RWPE2 (cell line): ENCODE data around the gene ANKAR.

Source experiments
- ATAC-seq: fragments of 200-7000 bp; cut with Tn5 transposase; 3 replicates; pipeline ENCODE4 v1.9.1; 2021; ENCODE audit warnings: low read depth
- DNase-seq: peaks from one replicate; pipeline ENCODE4 v3.0.0-alpha.2; 2020; ENCODE audit warnings: low spot score
- H3K27ac ChIP-seq: fragments of 450-650 bp; 2 replicates; pipeline ENCODE4 v1.5.1; 2017; ENCODE audit warnings: mild to moderate bottlenecking; ENCODE audit not compliant: poor library complexity, severe bottlenecking
- H3K27me3 ChIP-seq: fragments of 250-450 bp; sonication (Bioruptor Pico); 2 replicates; pipeline ENCODE4 v1.5.1; 2021; ENCODE audit warnings: mild to moderate bottlenecking, moderate library complexity; ENCODE audit not compliant: insufficient read depth, poor library complexity, severe bottlenecking
- H3K36me3 ChIP-seq: fragments of 250-450 bp; sonication (Bioruptor Pico); 2 replicates; pipeline ENCODE4 v1.5.1; 2020; ENCODE audit warnings: low read depth, mild to moderate bottlenecking, moderate library complexity
- H3K4me1 ChIP-seq: fragments of 250-450 bp; sonication (Bioruptor Pico); 2 replicates; pipeline ENCODE4 v1.5.1; 2021; ENCODE audit warnings: mild to moderate bottlenecking, moderate library complexity; ENCODE audit not compliant: insufficient read depth, poor library complexity, severe bottlenecking
- H3K4me3 ChIP-seq: fragments of 250-450 bp; sonication (Bioruptor Pico); 2 replicates; pipeline ENCODE4 v1.5.1; 2021; ENCODE audit warnings: mild to moderate bottlenecking, moderate library complexity; ENCODE audit not compliant: severe bottlenecking
- H3K9me3 ChIP-seq: fragments of 250-450 bp; sonication (Bioruptor Pico); 2 replicates; pipeline ENCODE4 v1.5.1; 2021; ENCODE audit warnings: mild to moderate bottlenecking, moderate library complexity; ENCODE audit not compliant: severe bottlenecking
- CTCF ChIP-seq: fragments of 450-650 bp; IDR thresholded peaks from one replicate; pipeline ENCODE4 v1.5.1; 2017; ENCODE audit warnings: mild to moderate bottlenecking, moderate library complexity; ENCODE audit not compliant: poor library complexity, severe bottlenecking

ANKAR gene

GRCh38 chr2:189638301-189639006 lies 36.0 kb upstream of the ANKAR start:
- no peak overlapping the region for H3K4me3 ChIP-seq
- ATAC-seq (no peak), DNase-seq (no peak)
- no peaks in the 10 kb centered on the region for H3K4me1 ChIP-seq
- no peaks in the 10 kb centered on the region for H3K9me3 ChIP-seq
- H3K27me3 ChIP-seq: no peaks in the 10 kb centered on the region
- TF ChIP-seq CTCF: no peak
- H3K27ac ChIP-seq: no peak overlapping the region
- H3K36me3 ChIP-seq: no peaks in the 10 kb centered on the region

GRCh38 chr2:189639007-189639609 lies 35.4 kb upstream of the ANKAR start:
- Histone ChIP-seq H3K4me3 (no peak overlapping the region), H3K36me3 (no peaks in the 10 kb centered on the region), H3K27ac (no peak overlapping the region), H3K9me3 (no peaks in the 10 kb centered on the region), H3K4me1 (no peaks in the 10 kb centered on the region), H3K27me3 (no peaks in the 10 kb centered on the region)
- TF ChIP-seq CTCF: no peak
- DNase-seq (no peak), ATAC-seq (no peak)

- no peaks in the 10 kb centered on the region for H3K9me3 ChIP-seq
- no peak overlapping the region for H3K27ac ChIP-seq
- no peaks in the 10 kb centered on the region for H3K36me3 ChIP-seq
- no peak for DNase-seq
- no peak for TF ChIP-seq CTCF
- ATAC-seq: no peak
- H3K27me3 ChIP-seq: no peaks in the 10 kb centered on the region
- H3K4me3 ChIP-seq: no peak overlapping the region
- H3K4me1 ChIP-seq: no peaks in the 10 kb centered on the region
These were observed 33.5 kb upstream of the ANKAR start for GRCh38 chr2:189641002-189641401.

GRCh38 chr2:189641590-189641989 lies 32.9 kb upstream of the ANKAR start:
- Histone ChIP-seq H3K36me3 (no peaks in the 10 kb centered on the region), H3K27me3 (no peaks in the 10 kb centered on the region), H3K4me1 (no peaks in the 10 kb centered on the region), H3K27ac (no peak overlapping the region), H3K9me3 (no peaks in the 10 kb centered on the region), H3K4me3 (no peak overlapping the region)
- ATAC-seq (no peak), DNase-seq (no peak)
- no peak for TF ChIP-seq CTCF

GRCh38 chr2:189646521-189646920 lies 27.9 kb upstream of the ANKAR start:
- no peaks in the 10 kb centered on the region for H3K9me3 ChIP-seq
- H3K27ac ChIP-seq: no peak overlapping the region
- H3K27me3 ChIP-seq: no peaks in the 10 kb centered on the region
- ATAC-seq (no peak), DNase-seq (no peak)
- no peaks in the 10 kb centered on the region for H3K36me3 ChIP-seq
- no peaks in the 10 kb centered on the region for H3K4me1 ChIP-seq
- no peak overlapping the region for H3K4me3 ChIP-seq
- no peak for TF ChIP-seq CTCF
